Keratinocyte (primary cell): ENCODE measurements around the gene AGBL2. TPM values are rescaled to one million over a fixed set of nuclear protein-coding genes. Genes with fewer than 3 reads are reported as not detected.

ENCODE experiments used
- DNase-seq: peaks from one replicate; pipeline ENCODE4 v3.0.0-alpha.2; 2011; ENCODE audit warnings: low read depth, missing footprints, low spot score
- FAIRE-seq: peaks from 2 replicates; lab custom pipeline; 2011; peaks lifted over from hg19 to GRCh38; lab: Jason Lieb, UNC
- H2AFZ ChIP-seq: 2 replicates; pipeline ENCODE4 v1.6.0; 2012; ENCODE audit warnings: low read length, control low read depth, inconsistent platforms; ENCODE audit not compliant: control insufficient read depth
- H3K27ac ChIP-seq: 2 replicates; pipeline ENCODE4 v1.5.1; 2011; ENCODE audit warnings: low read length; ENCODE audit not compliant: control insufficient read depth, insufficient read depth
- H3K27me3 ChIP-seq: 3 replicates; pipeline ENCODE4 v1.6.0; 2011; ENCODE audit warnings: low read length; ENCODE audit not compliant: control insufficient read depth, insufficient read depth; ENCODE audit errors: extremely low read depth
- H3K36me3 ChIP-seq, 2 experiments: 2 replicates in 1 of 2; 3 replicates in 1 of 2; pipeline ENCODE4 v1.5.1; 2011; ENCODE audit warnings: low read length in 2 of 2, mild to moderate bottlenecking in 1 of 2; ENCODE audit not compliant: control insufficient read depth in 2 of 2, insufficient read depth in 2 of 2; ENCODE audit errors: extremely low read depth in 1 of 2
- H3K4me1 ChIP-seq: 3 replicates; pipeline ENCODE4 v1.5.1; 2011; ENCODE audit warnings: low read length; ENCODE audit not compliant: control insufficient read depth, insufficient read depth; ENCODE audit errors: extremely low read depth
- H3K4me2 ChIP-seq: 3 replicates; pipeline ENCODE4 v1.6.0; 2011; ENCODE audit warnings: low read depth, low read length; ENCODE audit not compliant: control insufficient read depth, insufficient read depth; ENCODE audit errors: extremely low read depth
- H3K4me3 ChIP-seq, 3 experiments: fragments of 200-600 bp in 1 of 3; sonication (generic) in 1 of 3; 2 replicates in 2 of 3; 3 replicates in 1 of 3; pipeline ENCODE4 v1.5.1; 2011 to 2016; ENCODE audit warnings: low read length in 3 of 3, mild to moderate bottlenecking in 3 of 3, control low read depth in 2 of 3, inconsistent platforms in 1 of 3, low read depth in 1 of 3, mixed read lengths in 1 of 3, mixed run types in 1 of 3, moderate library complexity in 1 of 3; ENCODE audit not compliant: control insufficient read depth in 2 of 3, insufficient read depth in 2 of 3; ENCODE audit errors: extremely low read depth in 1 of 3
- H3K79me2 ChIP-seq: 2 replicates; pipeline ENCODE4 v1.6.0; 2012; ENCODE audit warnings: low read length; ENCODE audit not compliant: control insufficient read depth, insufficient read depth
- H3K9ac ChIP-seq: 3 replicates; pipeline ENCODE4 v1.6.0; 2011; ENCODE audit warnings: low read length; ENCODE audit not compliant: control insufficient read depth, insufficient read depth; ENCODE audit errors: extremely low read depth
- H3K9me1 ChIP-seq: 3 replicates; pipeline ENCODE4 v1.6.0; 2011; ENCODE audit warnings: low read length; ENCODE audit not compliant: control insufficient read depth, insufficient read depth; ENCODE audit errors: extremely low read depth
- H3K9me3 ChIP-seq: 2 replicates; pipeline ENCODE4 v1.5.1; 2012; ENCODE audit warnings: low read depth, low read length; ENCODE audit not compliant: control insufficient read depth
- H4K20me1 ChIP-seq: 3 replicates; pipeline ENCODE4 v1.6.0; 2011; ENCODE audit warnings: low read length; ENCODE audit not compliant: control insufficient read depth, insufficient read depth; ENCODE audit errors: extremely low read depth
- EZH2 ChIP-seq: IDR thresholded peaks from one replicate; pipeline ENCODE4 v1.6.1; 2012; ENCODE audit warnings: inconsistent platforms, mild to moderate bottlenecking, low read length, moderate library complexity
- dilution Hi-C: fragments of 300-500 bp; cut with MboI; formaldehyde crosslinking; loops from one replicate; pipeline ENCODE4 v1.7.0; 2020; ENCODE audit warnings: low sequenced_read_pairs; ENCODE audit not compliant: extremely low pct_ligation_motif_present
- polyA plus RNA-seq, 5 experiments: library from polyadenylated mRNA; depleted of rRNA in 3 of 5; stranded (reverse) in 3 of 5; stranded (forward) in 1 of 5; unstranded in 1 of 5; fragments of >200 nt; gene quantifications; 1 replicate in 1 of 5; 2 replicates in 3 of 5; 3 replicates in 1 of 5; pipeline versions ENCODE4 v1.2.1 to v1.2.3, GENCODE V29; 2011 to 2012; ENCODE audit warnings: missing spikeins in 2 of 5, low read depth in 1 of 5, low replicate concordance in 1 of 5
- TF ChIP-seq, protein P1 (sequence below), 3 experiments: IDR thresholded peaks in 1 of 3; conservative IDR thresholded peaks in 1 of 3; optimal IDR thresholded peaks in 1 of 3; 2 replicates in 2 of 3; 3 replicates in 1 of 3; pipeline versions ENCODE3 to v1.5.1; 2011; ENCODE audit warnings: low read length in 3 of 3, mild to moderate bottlenecking in 3 of 3, moderate library complexity in 2 of 3, control low read depth in 1 of 3, inconsistent platforms in 1 of 3; ENCODE audit not compliant: insufficient read depth in 2 of 3; ENCODE audit errors: extremely low read depth in 1 of 3

The AGBL2 gene
- polyA plus RNA-seq, 1 donor (not counting 4 experiments of a cell fraction or from before 2014, with no cell fraction given) = 1.3 TPM

DNA sequence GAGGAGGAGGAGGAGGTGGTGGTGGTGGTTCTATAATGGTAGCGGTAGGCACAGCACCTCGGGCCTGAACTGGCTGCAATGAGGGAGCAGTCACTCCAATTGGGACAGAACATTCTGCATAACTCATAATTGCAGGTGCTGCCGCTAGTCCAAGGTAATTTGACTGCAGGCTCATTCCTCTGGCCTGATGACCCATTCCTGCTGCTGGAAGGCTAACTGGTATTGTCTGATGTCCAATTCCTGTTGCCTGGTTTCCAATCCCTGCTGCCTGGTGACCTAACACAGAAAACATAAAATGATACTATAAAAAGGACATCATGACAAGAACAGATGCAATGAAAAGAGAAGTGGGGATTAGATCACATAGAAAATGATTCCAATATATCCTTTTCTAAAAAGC is 7.9 kb upstream of the AGBL2 start:
- Histone ChIP-seq H3K4me2 (no peak overlapping the region), H3K4me3 (no peak overlapping the region), H3K27me3 (no peaks in the 10 kb centered on the region), H3K9me1 (no peaks in the 10 kb centered on the region), H3K27ac (no peak overlapping the region), H3K9me3 (no peaks in the 10 kb centered on the region), H3K36me3 (peaks cover 25 to 29% of the 10 kb centered on the region in 2 experiments), H3K4me1 (no peaks in the 10 kb centered on the region), H2AFZ (no peak overlapping the region), H4K20me1 (no peaks in the 10 kb centered on the region), H3K9ac (no peak overlapping the region), H3K79me2 (no peaks in the 10 kb centered on the region)
- dilution Hi-C loops = no loop called here
- no peak for DNase-seq
- TF ChIP-seq EZH2 = no peak
- TF ChIP-seq, protein P1, sequence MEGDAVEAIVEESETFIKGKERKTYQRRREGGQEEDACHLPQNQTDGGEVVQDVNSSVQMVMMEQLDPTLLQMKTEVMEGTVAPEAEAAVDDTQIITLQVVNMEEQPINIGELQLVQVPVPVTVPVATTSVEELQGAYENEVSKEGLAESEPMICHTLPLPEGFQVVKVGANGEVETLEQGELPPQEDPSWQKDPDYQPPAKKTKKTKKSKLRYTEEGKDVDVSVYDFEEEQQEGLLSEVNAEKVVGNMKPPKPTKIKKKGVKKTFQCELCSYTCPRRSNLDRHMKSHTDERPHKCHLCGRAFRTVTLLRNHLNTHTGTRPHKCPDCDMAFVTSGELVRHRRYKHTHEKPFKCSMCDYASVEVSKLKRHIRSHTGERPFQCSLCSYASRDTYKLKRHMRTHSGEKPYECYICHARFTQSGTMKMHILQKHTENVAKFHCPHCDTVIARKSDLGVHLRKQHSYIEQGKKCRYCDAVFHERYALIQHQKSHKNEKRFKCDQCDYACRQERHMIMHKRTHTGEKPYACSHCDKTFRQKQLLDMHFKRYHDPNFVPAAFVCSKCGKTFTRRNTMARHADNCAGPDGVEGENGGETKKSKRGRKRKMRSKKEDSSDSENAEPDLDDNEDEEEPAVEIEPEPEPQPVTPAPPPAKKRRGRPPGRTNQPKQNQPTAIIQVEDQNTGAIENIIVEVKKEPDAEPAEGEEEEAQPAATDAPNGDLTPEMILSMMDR (optimal IDR thresholded peaks at IDR 0.05 in 1 of 3, IDR thresholded peaks at IDR 0.05 in 1 of 3, conservative IDR thresholded peaks at IDR 0.05 in 1 of 3; ENCODE audit: extremely low read depth in 1 of 3, insufficient read depth in 2 of 3, low read length in 3 of 3) = no peak
- FAIRE-seq = no peak

DNA sequence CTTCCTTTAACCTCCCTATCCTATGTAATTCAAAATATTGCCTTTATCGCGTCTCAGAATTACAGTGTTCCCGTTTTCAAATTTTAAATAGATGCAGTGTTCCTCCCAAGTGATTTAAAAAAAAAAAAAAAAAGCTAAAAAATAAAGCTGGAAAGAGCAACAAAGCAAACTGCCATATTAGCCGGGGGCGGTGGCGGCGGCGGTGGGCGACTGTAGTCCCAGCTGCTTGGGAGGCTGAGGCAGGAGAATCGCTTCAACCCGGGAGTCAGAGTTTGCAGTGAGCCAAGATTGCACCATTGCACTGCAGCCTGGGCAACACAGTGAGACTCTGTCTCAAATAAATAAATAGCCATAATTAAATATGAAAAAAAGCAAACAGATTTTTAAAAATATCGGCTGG is 5.5 kb upstream of the AGBL2 start:
- Histone ChIP-seq H3K27ac (no peak overlapping the region), H3K27me3 (no peaks in the 10 kb centered on the region), H3K9ac (no peak overlapping the region), H4K20me1 (no peaks in the 10 kb centered on the region), H3K36me3 (peaks cover 27 to 28% of the 10 kb centered on the region in 2 experiments), H3K9me1 (no peaks in the 10 kb centered on the region), H3K9me3 (no peaks in the 10 kb centered on the region), H3K4me3 (no peak overlapping the region), H3K4me1 (no peaks in the 10 kb centered on the region), H2AFZ (no peak overlapping the region), H3K79me2 (no peaks in the 10 kb centered on the region), H3K4me2 (no peak overlapping the region)
- DNase-seq (no peak), FAIRE-seq (no peak)
- dilution Hi-C loops = no loop called here
- TF ChIP-seq, protein P1 (optimal IDR thresholded peaks at IDR 0.05 in 1 of 3, IDR thresholded peaks at IDR 0.05 in 1 of 3, conservative IDR thresholded peaks at IDR 0.05 in 1 of 3; ENCODE audit: extremely low read depth in 1 of 3, insufficient read depth in 2 of 3, low read length in 3 of 3) = no peak
- no peak for TF ChIP-seq EZH2
